Fibroblast of skin of left biceps (primary cell): ENCODE results near the gene HLA-DMA.

ENCODE experiments used
- DNase-seq, 2 experiments: peaks; one replicate each; pipeline ENCODE4 v3.0.0-alpha.2; 2013; ENCODE audit warnings: low read depth in 2 of 2

Gene HLA-DMA

GRCh38 chr6:32974541-32975308 is 21.8 kb upstream of the HLA-DMA start:
- no peak for DNase-seq

DNA sequence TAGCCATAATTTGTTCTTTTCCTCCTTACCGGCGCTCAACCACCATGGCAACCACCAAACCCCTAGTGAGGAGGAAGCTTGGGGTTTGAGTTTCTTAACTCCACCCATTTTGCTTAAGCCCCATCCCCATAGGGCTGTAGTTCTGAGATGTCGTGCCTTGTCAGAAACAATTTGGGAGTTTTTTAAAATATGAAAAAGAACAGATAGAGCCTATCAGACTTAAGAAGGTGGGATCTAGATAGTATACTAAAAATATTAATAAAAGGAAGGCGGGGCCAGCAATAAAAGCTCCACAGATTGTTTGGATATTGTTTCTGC is 21.1 kb upstream of the HLA-DMA start:
- DNase-seq = no peak

DNA sequence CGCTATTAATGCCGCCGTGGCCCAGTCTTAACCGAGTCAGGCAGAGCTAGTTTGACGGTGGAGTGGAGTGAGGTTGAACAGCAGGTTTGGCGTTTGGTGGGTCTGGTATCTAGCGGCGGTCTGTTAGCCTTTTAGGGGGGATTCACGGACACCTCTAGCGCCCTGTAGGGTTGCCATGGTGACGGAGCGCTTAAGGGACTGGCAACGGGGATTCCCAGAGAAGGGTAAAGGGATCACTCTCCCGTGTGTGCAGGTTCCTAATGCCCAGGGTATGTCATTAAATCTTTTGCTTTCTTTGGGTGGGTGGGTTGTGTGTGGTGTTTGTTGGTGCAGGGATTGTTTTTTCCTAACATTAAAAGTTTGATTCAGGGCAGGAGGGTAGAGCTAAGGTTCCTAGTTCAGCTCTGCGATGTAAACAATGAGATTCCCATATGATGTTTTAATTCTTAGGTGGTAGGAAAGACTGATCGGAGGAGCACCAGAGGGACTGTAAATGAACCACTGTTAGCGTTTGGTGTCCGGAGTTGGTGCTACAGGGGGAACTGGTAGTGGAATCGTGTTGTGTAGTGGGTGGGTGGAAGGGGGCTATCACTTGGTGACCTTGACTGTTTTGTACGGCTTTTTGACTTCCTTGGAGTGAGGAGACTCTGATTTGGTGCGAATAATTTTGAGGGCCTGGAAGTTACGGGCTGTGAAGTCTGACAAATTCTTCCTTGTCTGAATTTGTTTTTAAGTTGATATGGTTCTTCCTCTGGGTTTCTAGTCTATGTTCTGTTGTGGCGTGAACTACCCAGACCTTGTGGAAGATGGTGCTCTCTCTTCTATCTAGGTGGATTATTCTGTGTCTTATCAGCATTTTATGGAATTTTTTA is 20.5 kb upstream of the HLA-DMA start:
- DNase-seq = no peak

GRCh38 chr6:32972353-32973143 is 19.7 kb upstream of the HLA-DMA start:
- no peak for DNase-seq

DNA sequence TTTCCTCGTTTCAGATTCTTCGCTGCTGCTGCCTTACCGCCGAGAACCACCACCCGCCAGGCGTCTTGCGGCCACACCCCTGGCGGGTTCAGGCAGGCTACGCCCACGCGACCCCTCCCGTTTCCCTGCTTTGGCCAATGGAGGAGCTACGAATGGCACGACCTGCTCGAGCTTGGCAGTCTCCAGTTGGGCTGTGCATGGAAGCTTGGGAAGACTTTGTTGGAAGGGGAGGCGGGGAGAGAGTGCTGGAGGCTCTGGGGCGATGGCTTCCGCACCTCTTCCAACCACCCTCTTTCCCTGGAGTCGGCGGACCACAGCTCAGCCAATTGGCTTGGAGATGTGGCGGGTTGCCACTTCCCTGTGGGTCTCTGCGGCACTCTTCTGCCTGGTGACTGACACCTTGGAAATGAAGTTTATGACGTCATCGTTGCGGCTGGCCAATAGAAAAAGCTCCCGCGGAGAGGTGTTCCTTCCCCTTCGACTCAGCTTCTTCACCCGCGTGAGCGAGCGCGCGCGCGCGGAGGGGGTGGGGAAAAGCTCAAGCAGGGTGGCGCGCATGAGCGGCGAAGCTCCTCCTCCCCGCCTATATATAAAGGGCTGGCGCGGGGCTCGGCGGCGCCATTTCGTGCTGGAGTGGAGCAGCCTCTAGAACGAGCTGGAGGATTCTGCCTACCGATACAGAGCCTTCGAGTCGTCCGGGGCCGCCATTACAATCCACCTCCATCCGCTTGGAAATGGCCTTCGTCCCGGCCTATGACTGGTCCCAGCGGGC is 18.9 kb upstream of the HLA-DMA start:
- peak; percentile 100 for DNase-seq

DNA sequence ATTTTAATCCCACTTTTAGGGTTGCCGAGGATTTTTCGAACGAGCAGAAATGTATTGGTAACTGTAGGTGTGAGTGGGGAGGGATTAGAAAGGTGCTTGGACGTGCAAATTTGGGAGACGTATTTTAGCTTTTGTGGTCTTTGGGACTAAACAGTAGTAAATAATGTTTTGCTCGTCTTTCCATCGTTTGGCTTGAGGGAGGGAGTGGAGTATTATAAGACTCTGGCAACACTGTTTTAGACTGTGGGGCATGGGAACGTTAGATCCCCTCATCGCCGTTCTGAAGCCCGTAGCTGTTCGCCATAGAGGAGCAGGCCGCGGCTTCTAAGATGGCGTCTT is 18.3 kb upstream of the HLA-DMA start:
- no peak for DNase-seq

- DNase-seq = peak; percentile 87
These were observed 17.7 kb upstream of the HLA-DMA start for GRCh38 chr6:32970413-32971241.

- DNase-seq = peak; percentile 98
These were observed 17.0 kb upstream of the HLA-DMA start for GRCh38 chr6:32969685-32970412.

- peak; percentile 64 for DNase-seq
These were observed 16.2 kb upstream of the HLA-DMA start for GRCh38 chr6:32968867-32969684.

GRCh38 chr6:32968093-32968866 is 15.4 kb upstream of the HLA-DMA start, which contains the start of gene BRD2:
BRD2 (plus strand) TSS chr6:32968594; CDS start chr6:32972899, 4,305 bp downstream.
- DNase-seq = peak; percentile 92 to 93

GRCh38 chr6:32967151-32968091 is 14.5 kb upstream of the HLA-DMA start:
- no peak for DNase-seq

GRCh38 chr6:32964776-32965175 is 11.9 kb upstream of the HLA-DMA start:
- no peak for DNase-seq

DNA sequence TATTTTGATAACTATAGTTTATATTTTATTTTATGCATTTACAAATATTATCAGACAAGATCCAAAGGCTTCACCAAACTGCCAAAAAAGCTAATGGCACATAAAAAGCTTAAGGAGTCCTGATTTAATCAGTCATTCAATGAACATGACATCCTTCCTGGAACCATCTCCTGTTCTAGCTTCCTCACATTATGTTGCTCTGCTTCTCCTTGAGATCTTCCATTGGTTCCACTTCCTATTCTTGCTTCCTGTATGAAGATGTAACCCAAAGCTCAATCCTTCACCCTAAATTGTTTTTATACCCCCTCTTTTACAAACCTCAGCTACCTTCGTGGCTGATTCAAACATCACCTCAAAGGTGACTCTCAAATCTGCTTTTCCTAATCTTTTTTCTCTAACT is 11.0 kb upstream of the HLA-DMA start:
- DNase-seq = no peak

GRCh38 chr6:32962213-32962826 is 9.4 kb upstream of the HLA-DMA start:
- DNase-seq = no peak

GRCh38 chr6:32960563-32960962 is 7.7 kb upstream of the HLA-DMA start:
- no peak for DNase-seq

- DNase-seq = no peak
These were observed 3.3 kb upstream of the HLA-DMA start for GRCh38 chr6:32956176-32956575.
